Measurements from ENCODE around the gene FAM184B. TPM values are rescaled to one million over a fixed set of nuclear protein-coding genes. Genes with fewer than 3 reads are reported as not detected.

The FAM184B gene
- total RNA-seq, 1 experiment from 2014 or later: 0.09 TPM

DNA sequence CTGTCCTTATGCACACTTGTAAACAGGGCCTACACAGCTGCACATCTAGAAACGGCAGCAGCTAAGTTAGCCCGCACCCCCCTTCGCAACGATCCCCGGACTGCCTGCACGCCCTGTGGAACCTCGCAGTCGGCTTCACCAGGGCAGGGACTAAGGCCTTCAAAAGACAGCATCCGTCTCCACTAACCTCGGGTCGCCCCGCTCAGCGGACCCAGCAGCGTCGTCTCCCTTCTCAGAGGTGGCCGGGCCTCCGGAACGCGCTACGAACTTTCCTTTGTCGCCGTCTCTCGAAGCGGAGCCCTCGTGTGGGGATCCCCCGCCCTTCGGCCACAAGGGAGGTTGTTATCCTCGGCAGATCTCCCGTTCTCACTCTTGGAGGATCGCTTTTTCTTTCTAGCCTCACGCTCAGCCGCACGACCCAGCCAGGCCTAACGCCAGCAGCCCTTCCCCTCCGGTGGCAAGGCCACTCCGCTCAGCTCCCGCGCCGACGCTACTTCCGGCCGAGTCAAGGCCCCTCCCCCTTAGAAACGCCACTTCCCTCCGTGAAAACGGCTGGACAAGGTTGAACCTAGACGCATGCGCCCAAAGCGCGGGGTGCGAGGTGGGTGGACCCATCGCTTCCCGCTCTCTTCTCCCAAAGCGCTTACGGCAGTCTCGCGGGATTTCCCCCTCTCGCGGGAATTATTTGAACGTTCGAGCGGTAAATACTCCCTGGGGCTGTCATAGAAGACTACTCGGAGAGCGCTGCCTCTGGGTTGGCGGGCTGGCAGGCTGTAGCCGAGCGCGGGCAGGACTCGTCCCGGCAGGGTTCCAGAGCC is 29.0 kb upstream of the FAM184B start, which contains the start of the genes DCAF16 and NCAPG:
Gene DCAF16 (minus strand): TSS at position 498 of the 818 bp plus-strand sequence. CDS start 6,616 bp downstream, outside the sequence.
Gene NCAPG (plus strand): TSS at position 720 of the 818 bp plus-strand sequence. CDS start 99 bp downstream, outside the sequence.
- no peak within 1 kb of the TSS for H3T11ph ChIP-seq (ENCODE audit: low read length)
- H3K14ac ChIP-seq (ENCODE audit: insufficient read depth, low read length): peak within 1 kb of the TSS; percentile 97
- peak within 1 kb of the TSS; percentile 98 to 100 for H3K4me3 Mint-ChIP-seq
- H3K56ac ChIP-seq (ENCODE audit: insufficient read length, low read depth, low read length): no peak within 1 kb of the TSS
- H4K20me1 ChIP-seq (ENCODE audit: control insufficient read depth, insufficient read depth, insufficient read length): no peaks in the 10 kb centered on the region
- H3K4ac ChIP-seq (ENCODE audit: low read depth, low read length): no peak within 1 kb of the TSS; the same call in 1 of the 2 replicates
- no peak within 1 kb of the TSS for H2BK15ac ChIP-seq (ENCODE audit: low read depth, low read length)
- peak within 1 kb of the TSS; percentile 99 to 100 (median 99) for H3K27ac Mint-ChIP-seq
- no peak within 1 kb of the TSS for H4K8ac ChIP-seq (replicated peaks; ENCODE audit: insufficient read length, low read depth, low read length)
- H2BK20ac ChIP-seq (ENCODE audit: low read depth, low read length, poor library complexity, severe bottlenecking): no peak within 1 kb of the TSS
- H3K9ac ChIP-seq (ENCODE audit: extremely low read depth, insufficient read length, low read length): peak within 1 kb of the TSS; percentile 99
- H3K36me3 Mint-ChIP-seq (ENCODE audit: insufficient read depth in 1 of 3, low read depth in 3 of 3): peaks cover 25 to 63% (median 30%) of the 10 kb centered on the region in 3 experiments; a peak in 6 of 7 replicates
- H3K9me3 ChIP-seq (ENCODE audit: control insufficient read depth, low read depth, low read length): no peaks in the 10 kb centered on the region
- no CpG with 5 or more reads among the region's 69 CpGs for WGBS (ENCODE audit: extremely low coverage, insufficient read length, low lambda C conversion rate)
- H4K5ac ChIP-seq (ENCODE audit: insufficient read length, low read depth, low read length): peak within 1 kb of the TSS; percentile 18
- peaks cover 2% of the 10 kb centered on the region; the same call in 1 of the 2 replicates for H3K4me1 ChIP-seq (ENCODE audit: insufficient read depth, low read length)
- H2AFZ ChIP-seq (ENCODE audit: low read length): no peak within 1 kb of the TSS
- peak within 1 kb of the TSS; percentile 68 for H3K27ac ChIP-seq (ENCODE audit: insufficient read length, low read depth, low read length)
- no peak within 1 kb of the TSS for H2AK5ac ChIP-seq (ENCODE audit: insufficient read length, low read length)
- peaks cover 0 to 6% of the 10 kb centered on the region in 2 experiments; a peak in 1 of 5 replicates for H3K9me3 Mint-ChIP-seq
- no peak within 1 kb of the TSS for H3K23ac ChIP-seq (ENCODE audit: insufficient read length, low read depth, low read length)
- H3K18ac ChIP-seq (ENCODE audit: insufficient read length, low read depth, low read length): peak within 1 kb of the TSS; percentile 87
- no peak within 1 kb of the TSS for H4K91ac ChIP-seq (ENCODE audit: insufficient read length, low read depth, low read length)
- H3K4me1 Mint-ChIP-seq: peaks cover 35 to 39% of the 10 kb centered on the region in 2 experiments
- peak within 1 kb of the TSS; percentile 98 for H3K4me2 ChIP-seq (ENCODE audit: insufficient read depth, insufficient read length, low read length)
- peaks cover 5% of the 10 kb centered on the region for H3K79me1 ChIP-seq (ENCODE audit: insufficient read depth, low read depth, low read length, poor library complexity, severe bottlenecking)
- H3K27me3 Mint-ChIP-seq (ENCODE audit: low read depth): no peaks in the 10 kb centered on the region
- no peak within 1 kb of the TSS for H2BK5ac ChIP-seq (ENCODE audit: insufficient read length, low read length)
- no peak within 1 kb of the TSS for H2BK12ac ChIP-seq (ENCODE audit: insufficient read length, low read depth, low read length)
- H3K23me2 ChIP-seq (ENCODE audit: insufficient read length, low read depth, low read length, poor library complexity, severe bottlenecking): peaks cover 3% of the 10 kb centered on the region
- H2BK120ac ChIP-seq (ENCODE audit: low read depth, low read length, poor library complexity, severe bottlenecking): no peak within 1 kb of the TSS
- TF ChIP-seq, protein P1, sequence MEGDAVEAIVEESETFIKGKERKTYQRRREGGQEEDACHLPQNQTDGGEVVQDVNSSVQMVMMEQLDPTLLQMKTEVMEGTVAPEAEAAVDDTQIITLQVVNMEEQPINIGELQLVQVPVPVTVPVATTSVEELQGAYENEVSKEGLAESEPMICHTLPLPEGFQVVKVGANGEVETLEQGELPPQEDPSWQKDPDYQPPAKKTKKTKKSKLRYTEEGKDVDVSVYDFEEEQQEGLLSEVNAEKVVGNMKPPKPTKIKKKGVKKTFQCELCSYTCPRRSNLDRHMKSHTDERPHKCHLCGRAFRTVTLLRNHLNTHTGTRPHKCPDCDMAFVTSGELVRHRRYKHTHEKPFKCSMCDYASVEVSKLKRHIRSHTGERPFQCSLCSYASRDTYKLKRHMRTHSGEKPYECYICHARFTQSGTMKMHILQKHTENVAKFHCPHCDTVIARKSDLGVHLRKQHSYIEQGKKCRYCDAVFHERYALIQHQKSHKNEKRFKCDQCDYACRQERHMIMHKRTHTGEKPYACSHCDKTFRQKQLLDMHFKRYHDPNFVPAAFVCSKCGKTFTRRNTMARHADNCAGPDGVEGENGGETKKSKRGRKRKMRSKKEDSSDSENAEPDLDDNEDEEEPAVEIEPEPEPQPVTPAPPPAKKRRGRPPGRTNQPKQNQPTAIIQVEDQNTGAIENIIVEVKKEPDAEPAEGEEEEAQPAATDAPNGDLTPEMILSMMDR (conservative IDR thresholded peaks at IDR 0.05): no peak
- peak; percentile 99 for DNase-seq
- H3K27me3 ChIP-seq (ENCODE audit: insufficient read depth, low read length): no peaks in the 10 kb centered on the region
- H3K79me2 ChIP-seq (ENCODE audit: insufficient read depth, low read length): peaks cover 38% of the 10 kb centered on the region; the same call in 1 of the 2 replicates
